Metanephros (tissue), 2 donors: ENCODE measurements around the gene CAMTA1. TPM values are rescaled to one million over a fixed set of nuclear protein-coding genes. Genes with fewer than 3 reads are reported as not detected.

Experiments
- small RNA-seq: library from RNA; depleted of rRNA; stranded (forward); fragments of <200 nt; gene quantifications from one replicate; pipeline ENCODE3, GENCODE V24; 2014; ENCODE audit warnings: low replicate concordance
- total RNA-seq: library from RNA; depleted of rRNA; stranded (reverse); fragments of >200 nt; gene quantifications from one replicate; pipeline ENCODE4 v1.2.3, GENCODE V29; 2014

CAMTA1 gene
- total RNA-seq, result 50.2 TPM

GRCh38 chr1:6785318-6785727 is at the start of gene CAMTA1:
Gene CAMTA1, plus strand, starts transcription at chr1:6785454. Its CDS starts 77 bp downstream, at chr1:6785531.

GRCh38 chr1:7770997-7771822 is 986.0 kb downstream of the CAMTA1 start, which contains the start of gene VAMP3:
Gene VAMP3, plus strand, starts transcription at chr1:7771296. Its CDS starts 88 bp downstream, at chr1:7771384.

GRCh38 chr1:7783826-7784491 is 998.7 kb downstream of the CAMTA1 start, which contains the start of gene PER3:
Gene PER3, plus strand, starts transcription at chr1:7784291. Its CDS starts 587 bp downstream, at chr1:7784878.

Small RNA genes lying within 50 kb of the gene (small RNA-seq; reads per million reads assigned to genes)
- gene AL359881.1 (not detected), gene AL590128.1 (not detected), gene RNU1-8P (0.07 reads per million)

Other genes starting within 250 kb of the CAMTA1 start
- 27.9 TPM for gene NOL9, start 230.9 kb upstream of the CAMTA1 start, total RNA-seq
- 0.53 TPM for gene TAS1R1, start 230.1 kb upstream of the CAMTA1 start, total RNA-seq
- 38.9 TPM for gene ZBTB48, start 205.5 kb upstream of the CAMTA1 start, total RNA-seq
- gene KLHL21, start 182.6 kb upstream of the CAMTA1 start, total RNA-seq, result 37.8 TPM
- gene PHF13, start 171.7 kb upstream of the CAMTA1 start, total RNA-seq, result 23.0 TPM
- 37.8 TPM for gene THAP3, start 160.6 kb upstream of the CAMTA1 start, total RNA-seq
- gene DNAJC11, start 83.6 kb upstream of the CAMTA1 start, total RNA-seq, result 47.0 TPM